HG03139 (cell line): Measurements from ENCODE around the gene GPNMB.
"Not testable (repeated sequence)": the region's sequence is repeated elsewhere in the genome, so short reads cannot be mapped to it uniquely, and the experiment has no call there.

Experiments used
- ATAC-seq: cut with Tn5 transposase; IDR thresholded peaks from one replicate; pipeline ENCODE4 v1.9.1; 2021; ENCODE audit not compliant: unreplicated experiment

GPNMB gene

DNA sequence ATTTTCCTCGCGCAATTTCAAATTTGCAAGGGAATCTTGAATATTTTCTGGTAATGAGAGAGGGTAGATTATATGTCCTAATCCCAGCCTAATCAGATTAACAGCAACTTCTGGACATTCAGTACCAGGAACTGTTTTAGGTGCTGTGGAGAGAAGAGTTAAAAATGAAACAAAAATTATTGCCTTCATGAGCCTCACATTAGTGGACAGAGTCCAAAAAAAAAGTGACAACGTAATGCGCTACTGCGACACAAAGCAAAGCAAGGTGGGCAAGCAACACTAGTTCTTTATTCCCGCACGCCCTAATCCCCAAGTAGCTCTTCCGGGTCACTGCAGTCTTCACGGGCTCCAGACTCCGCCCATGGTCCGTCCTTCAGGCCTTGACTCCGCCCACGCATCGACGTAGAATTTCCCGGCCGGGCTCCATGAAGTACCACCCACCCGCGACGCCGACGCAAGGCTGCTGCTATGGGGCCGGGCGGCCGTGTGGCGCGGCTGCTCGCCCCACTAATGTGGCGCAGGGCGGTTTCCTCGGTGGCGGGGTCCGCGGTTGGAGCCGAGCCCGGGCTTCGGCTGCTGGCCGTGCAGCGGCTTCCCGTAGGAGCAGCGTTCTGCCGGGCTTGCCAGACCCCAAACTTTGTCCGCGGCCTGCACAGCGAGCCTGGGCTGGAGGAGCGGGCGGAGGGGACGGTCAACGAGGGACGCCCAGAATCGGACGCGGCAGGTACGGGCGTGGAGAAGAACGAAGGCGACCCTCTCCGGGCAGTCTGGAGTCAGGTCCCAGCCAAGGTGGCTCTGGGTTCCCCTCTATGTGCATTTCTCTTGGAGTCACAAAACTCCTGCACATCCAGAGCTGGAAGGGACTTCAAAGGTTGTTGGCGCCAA is 52.6 kb downstream of the GPNMB start, which contains the start of gene MALSU1:
MALSU1 (plus strand) TSS at position 455 of the 885 bp plus-strand sequence; CDS start at position 469, 14 bp downstream.
- peak; percentile 97 for ATAC-seq

DNA sequence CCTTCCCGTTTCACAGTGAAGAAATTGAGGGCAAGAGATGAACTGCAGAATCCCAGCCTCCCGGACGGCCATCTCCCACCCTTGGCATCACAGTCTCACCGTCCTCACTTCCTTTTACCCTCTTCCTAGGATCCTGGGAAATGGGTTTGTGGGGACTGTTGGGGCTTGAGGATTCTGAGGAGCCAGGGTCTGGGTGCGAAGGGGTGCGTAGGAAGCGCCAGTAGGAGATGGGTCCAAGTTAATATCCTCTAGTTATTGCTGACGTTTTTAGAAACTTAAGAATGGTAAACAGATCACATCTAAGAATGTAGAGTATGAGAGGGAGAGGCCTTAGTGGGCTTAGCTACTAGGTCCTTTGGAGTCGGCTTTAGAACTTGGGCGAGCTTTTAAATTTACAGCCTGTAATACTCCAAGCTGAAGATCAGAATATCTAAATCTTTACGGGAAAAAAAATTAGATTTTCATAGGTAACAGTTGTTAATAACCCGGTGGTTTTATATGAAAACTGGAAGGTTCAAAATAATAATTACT is 53.3 kb downstream of the GPNMB start:
- ATAC-seq = no peak

DNA sequence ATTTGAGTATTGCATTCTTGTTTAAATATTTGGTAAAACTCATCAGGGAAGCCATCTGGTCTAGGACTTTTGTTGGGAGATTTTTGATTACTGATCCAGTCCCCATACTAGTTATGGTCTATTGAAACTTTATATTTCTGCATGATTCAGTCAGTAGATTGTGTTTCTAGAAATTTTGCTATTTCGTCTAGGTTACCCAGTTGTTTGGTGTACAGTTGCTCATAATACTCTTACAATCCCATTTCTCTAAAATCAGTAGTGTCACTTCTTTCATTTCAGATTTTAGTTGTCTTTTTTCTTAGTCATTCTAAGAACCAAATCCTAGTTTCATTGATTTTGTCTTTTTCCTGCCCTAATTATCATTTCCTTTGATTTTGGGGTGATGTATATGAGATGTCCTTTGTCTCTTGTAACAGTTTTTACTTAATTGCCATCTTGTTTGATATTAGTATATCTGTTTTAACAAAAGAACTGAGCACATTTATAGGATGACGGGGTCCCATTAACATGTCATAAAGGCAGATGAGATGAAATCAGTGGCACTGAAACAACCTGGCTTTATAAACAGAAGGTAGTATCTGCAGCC is 60.5 kb downstream of the GPNMB start:
- no peak for ATAC-seq

DNA sequence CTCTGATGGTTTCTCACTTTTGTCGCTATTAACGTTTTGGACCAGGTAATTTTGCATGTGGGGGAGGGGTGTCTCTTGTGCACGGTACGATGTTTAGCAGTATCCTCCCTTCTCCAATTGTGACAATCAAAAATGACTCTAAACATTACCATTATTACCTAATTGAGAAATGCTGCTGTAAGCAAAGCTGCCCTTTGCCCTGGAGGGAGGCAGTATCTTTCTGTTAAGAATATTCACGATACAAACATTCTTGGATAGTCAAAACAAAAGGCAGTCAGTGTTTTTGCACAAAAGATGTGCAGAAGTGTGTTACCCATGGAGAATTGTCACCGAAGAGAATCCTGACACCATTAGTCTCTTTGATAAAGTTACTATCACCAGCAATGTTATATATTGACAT is 62.2 kb downstream of the GPNMB start:
- no peak for ATAC-seq

DNA sequence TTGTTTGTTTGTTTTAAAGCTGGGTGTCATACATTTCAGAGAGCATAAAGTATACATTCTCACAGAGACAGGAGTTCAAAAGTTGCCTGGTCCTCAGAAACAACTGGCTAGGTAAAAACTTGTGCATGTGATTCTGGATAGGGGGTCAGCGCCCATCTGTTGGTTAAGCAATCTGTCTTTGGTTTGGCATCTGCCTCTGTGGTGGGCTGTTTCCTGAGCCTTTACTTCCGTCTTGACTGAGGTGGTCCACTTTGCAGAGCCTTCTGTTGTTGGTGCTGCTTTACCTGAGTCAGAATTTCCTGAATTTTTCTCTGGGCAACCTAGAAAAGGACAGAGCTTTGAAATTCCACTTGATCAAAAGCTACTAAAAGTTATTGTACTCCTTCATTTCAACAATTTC is 65.6 kb downstream of the GPNMB start:
- not testable (repeated sequence) for ATAC-seq

DNA sequence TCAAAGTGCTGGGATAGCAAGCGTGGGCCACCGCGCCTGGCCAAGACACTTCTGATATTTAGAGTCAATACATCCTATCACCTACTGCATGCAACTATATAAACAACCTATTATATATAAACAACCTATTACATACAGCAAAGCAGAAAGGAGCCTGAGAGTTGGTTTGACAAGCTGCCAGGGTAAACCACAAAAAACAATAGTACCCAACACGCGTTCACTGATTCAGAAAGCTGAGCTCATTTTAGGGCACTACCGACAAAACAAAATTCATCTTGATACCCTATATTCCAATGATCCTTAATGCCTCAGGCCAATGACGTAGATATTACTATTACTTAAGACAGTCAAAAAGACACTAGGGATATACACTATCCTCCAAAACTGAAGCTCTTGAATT is 68.8 kb downstream of the GPNMB start:
- ATAC-seq = no peak
